ENCODE measurements around the gene REV3L. TPM values are rescaled to one million over a fixed set of nuclear protein-coding genes. Genes with fewer than 3 reads are reported as not detected.
A peak's percentile ranks its signal among the peaks of the same experiment; 100 is the strongest.
"Not testable (repeated sequence)": the region's sequence is repeated elsewhere in the genome, so short reads cannot be mapped to it uniquely, and the experiment has no call there.

The REV3L gene
- total RNA-seq, 2 donors from 2014 or later, result 17.4 to 19.3 TPM

- no peak for ATAC-seq (replicated peaks in 1 of 2)
- Mint-ChIP-seq H3K36me3 (ENCODE audit: insufficient read depth in 2 of 2) (no peaks in the 10 kb centered on the region), H3K27ac (peak overlapping the region; percentile 46), H3K27me3 (ENCODE audit: low read depth) (no peaks in the 10 kb centered on the region), H3K4me1 (ENCODE audit: low read depth) (no peaks in the 10 kb centered on the region), H3K9me3 (no peaks in the 10 kb centered on the region), H3K4me3 (no peak overlapping the region)
- DNase-seq, result no peak
Observed at GRCh38 chr6:111357705-111358104, 125.3 kb downstream of the REV3L start.

DNA sequence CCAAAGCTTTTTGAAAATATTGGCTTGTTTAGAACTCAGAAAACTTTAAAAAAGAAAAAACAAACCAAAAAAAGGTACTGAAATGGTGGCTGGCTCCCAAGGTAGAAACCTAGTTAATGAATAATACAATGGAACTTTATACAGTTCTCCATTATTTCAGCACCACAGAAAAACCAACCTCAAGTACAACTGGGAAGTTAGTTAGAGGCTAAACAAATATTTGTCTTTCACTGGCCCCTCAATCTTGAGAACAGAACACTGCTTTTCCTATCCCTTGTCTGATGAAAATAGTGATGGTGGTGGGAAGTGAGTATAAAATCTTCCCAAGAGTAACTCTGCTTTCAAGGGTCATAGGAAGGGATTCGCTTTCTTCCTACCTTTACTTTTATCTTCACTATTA, 126.5 kb downstream of the REV3L start:
- no peaks in the 10 kb centered on the region for H3K9me3 Mint-ChIP-seq
- DNase-seq, result no peak
- no peaks in the 10 kb centered on the region for H3K27me3 Mint-ChIP-seq (ENCODE audit: low read depth)
- no peak overlapping the region for H3K4me3 Mint-ChIP-seq
- no peak for ATAC-seq (replicated peaks in 1 of 2)
- no peaks in the 10 kb centered on the region for H3K4me1 Mint-ChIP-seq (ENCODE audit: low read depth)
- no peak overlapping the region for H3K27ac Mint-ChIP-seq
- peaks cover 0 to 2% of the 10 kb centered on the region in 2 donors for H3K36me3 Mint-ChIP-seq (ENCODE audit: insufficient read depth in 2 of 2)

DNA sequence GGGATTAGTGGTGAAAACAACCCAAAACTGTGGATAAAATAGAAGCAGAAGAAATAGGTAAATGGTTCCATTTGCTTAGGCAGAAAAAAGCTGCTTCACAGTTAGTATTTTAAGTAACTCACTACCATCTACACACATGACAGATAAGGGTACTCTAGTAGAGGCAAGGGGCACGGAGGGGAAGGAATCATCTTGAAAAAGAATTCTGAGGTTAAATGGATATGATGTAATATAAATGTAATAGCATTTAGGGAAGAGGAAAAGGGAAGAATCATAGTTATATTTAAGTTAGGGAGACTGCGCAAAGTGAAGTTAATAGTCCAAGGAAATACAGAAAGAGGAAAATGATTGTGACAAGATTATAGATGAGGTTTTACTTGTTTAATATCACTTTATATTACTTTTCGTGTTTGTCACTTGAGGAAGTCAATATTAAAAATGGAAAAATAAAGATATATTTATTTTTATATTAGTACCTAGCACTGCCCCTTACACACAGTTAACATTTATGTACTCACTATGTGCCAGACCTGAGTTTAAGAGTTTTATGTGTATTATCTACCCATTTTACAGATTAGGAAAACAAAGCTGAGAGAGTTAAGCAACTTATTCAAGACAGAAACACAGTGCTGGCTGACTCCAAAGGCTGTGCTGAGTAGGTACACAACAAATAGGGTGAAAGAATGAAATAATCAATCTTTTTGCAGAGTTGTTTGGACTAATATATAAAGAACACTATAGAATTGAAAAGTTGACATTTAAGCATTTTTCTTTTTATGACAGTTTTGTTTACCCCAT, 128.1 kb downstream of the REV3L start:
- Mint-ChIP-seq H3K9me3 (no peaks in the 10 kb centered on the region), H3K4me1 (ENCODE audit: low read depth) (no peaks in the 10 kb centered on the region), H3K4me3 (no peak overlapping the region), H3K27ac (no peak overlapping the region), H3K36me3 (ENCODE audit: insufficient read depth in 2 of 2) (peaks cover 0 to 2% of the 10 kb centered on the region in 2 donors), H3K27me3 (ENCODE audit: low read depth) (no peaks in the 10 kb centered on the region)
- ATAC-seq (replicated peaks in 1 of 2) (no peak), DNase-seq (no peak)

GRCh38 chr6:111353912-111354462, 129.0 kb downstream of the REV3L start:
- peaks cover 2% of the 10 kb centered on the region in 2 donors for H3K36me3 Mint-ChIP-seq (ENCODE audit: insufficient read depth in 2 of 2)
- ATAC-seq (replicated peaks in 1 of 2) (no peak), DNase-seq (no peak)
- H3K4me1 Mint-ChIP-seq (ENCODE audit: low read depth), result no peaks in the 10 kb centered on the region
- H3K4me3 Mint-ChIP-seq, result no peak overlapping the region
- no peaks in the 10 kb centered on the region for H3K27me3 Mint-ChIP-seq (ENCODE audit: low read depth)
- H3K27ac Mint-ChIP-seq, result no peak overlapping the region
- no peaks in the 10 kb centered on the region for H3K9me3 Mint-ChIP-seq

DNA sequence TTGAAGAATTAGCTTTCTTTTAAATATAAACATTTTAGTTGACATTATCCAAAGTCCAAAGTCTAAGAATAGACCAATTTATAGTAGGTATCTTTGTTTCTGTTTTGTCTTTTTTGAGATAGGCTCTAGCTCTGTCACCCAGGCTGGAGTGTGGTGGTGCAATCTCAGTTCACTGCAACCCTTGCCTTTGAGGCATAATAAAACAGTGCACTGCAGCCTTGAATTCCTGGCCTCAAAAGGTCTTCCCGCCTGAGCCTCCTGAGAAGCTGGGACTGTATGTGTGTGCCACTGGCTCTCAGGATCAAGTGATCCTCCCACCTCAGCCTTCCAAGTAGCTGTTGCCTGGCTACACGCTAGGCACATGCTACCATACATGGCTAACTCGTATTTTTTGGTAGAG, 135.4 kb downstream of the REV3L start:
- DNase-seq (no peak), ATAC-seq (replicated peaks in 1 of 2) (no peak)
- H3K27me3 Mint-ChIP-seq (ENCODE audit: low read depth), result no peaks in the 10 kb centered on the region
- H3K9me3 Mint-ChIP-seq, result no peaks in the 10 kb centered on the region
- peaks cover 2% of the 10 kb centered on the region in 2 donors for H3K36me3 Mint-ChIP-seq (ENCODE audit: insufficient read depth in 2 of 2)
- peaks cover 3% of the 10 kb centered on the region for H3K4me1 Mint-ChIP-seq (ENCODE audit: low read depth)
- H3K27ac Mint-ChIP-seq, result no peak overlapping the region
- H3K4me3 Mint-ChIP-seq, result no peak overlapping the region

- Mint-ChIP-seq H3K36me3 (ENCODE audit: insufficient read depth in 2 of 2) (peaks cover 0 to 14% of the 10 kb centered on the region in 2 donors), H3K27me3 (ENCODE audit: low read depth) (no peaks in the 10 kb centered on the region), H3K4me1 (ENCODE audit: low read depth) (peaks cover 23% of the 10 kb centered on the region), H3K4me3 (peak overlapping the region in 1 of 2 donors; percentile 14), H3K9me3 (no peaks in the 10 kb centered on the region), H3K27ac (peak overlapping the region; percentile 62)
- ATAC-seq (replicated peaks in 1 of 2), result peak in 1 of 2 donors; percentile 36
- DNase-seq, result no peak
Observed at GRCh38 chr6:111342913-111343312, 140.1 kb downstream of the REV3L start.

DNA sequence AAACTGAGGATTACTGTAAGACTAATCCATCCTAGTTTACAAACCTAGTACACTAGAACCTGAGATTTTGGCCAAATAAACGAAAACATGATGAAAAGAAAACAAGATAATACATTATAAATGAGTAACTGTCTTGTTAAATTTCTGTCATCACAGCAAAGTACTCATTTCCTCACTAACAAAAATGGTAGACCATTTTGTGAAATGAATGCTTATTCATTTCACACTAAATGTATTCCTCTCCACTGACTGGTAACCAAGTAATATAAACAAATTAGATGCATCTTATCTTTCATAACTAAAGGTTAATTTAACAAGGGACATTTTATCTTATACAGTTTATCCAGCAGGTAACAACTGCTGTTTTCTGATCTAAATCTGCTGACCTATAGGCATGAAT, 143.7 kb downstream of the REV3L start:
- ATAC-seq (replicated peaks in 1 of 2) (peak; percentile 69 to 73), DNase-seq (no peak)
- Mint-ChIP-seq H3K27ac (peak overlapping the region; percentile 88), H3K9me3 (no peaks in the 10 kb centered on the region), H3K36me3 (ENCODE audit: insufficient read depth in 2 of 2) (peaks cover 0 to 14% of the 10 kb centered on the region in 2 donors), H3K27me3 (ENCODE audit: low read depth) (no peaks in the 10 kb centered on the region), H3K4me1 (ENCODE audit: low read depth) (peaks cover 23% of the 10 kb centered on the region), H3K4me3 (peak overlapping the region; percentile 16 to 51)

- Mint-ChIP-seq H3K36me3 (ENCODE audit: insufficient read depth in 2 of 2) (peaks cover 0 to 14% of the 10 kb centered on the region in 2 donors), H3K27me3 (ENCODE audit: low read depth) (no peaks in the 10 kb centered on the region), H3K27ac (peak overlapping the region; percentile 88), H3K4me1 (ENCODE audit: low read depth) (peaks cover 23% of the 10 kb centered on the region), H3K4me3 (peak overlapping the region in 1 of 2 donors; percentile 51), H3K9me3 (no peaks in the 10 kb centered on the region)
- ATAC-seq (replicated peaks in 1 of 2), result peak; percentile 93 to 95
- peak in 1 of 2 donors; percentile 6 for DNase-seq
Observed at GRCh38 chr6:111338843-111339242, 144.2 kb downstream of the REV3L start.

GRCh38 chr6:111337829-111338236, 145.2 kb downstream of the REV3L start:
- no peaks in the 10 kb centered on the region for H3K9me3 Mint-ChIP-seq
- no peak overlapping the region for H3K4me3 Mint-ChIP-seq
- no peaks in the 10 kb centered on the region for H3K27me3 Mint-ChIP-seq (ENCODE audit: low read depth)
- no peak overlapping the region for H3K27ac Mint-ChIP-seq
- ATAC-seq (replicated peaks in 1 of 2), result no peak
- peaks cover 0 to 14% of the 10 kb centered on the region in 2 donors for H3K36me3 Mint-ChIP-seq (ENCODE audit: insufficient read depth in 2 of 2)
- peaks cover 22% of the 10 kb centered on the region for H3K4me1 Mint-ChIP-seq (ENCODE audit: low read depth)
- no peak for DNase-seq

- ATAC-seq (replicated peaks in 1 of 2), result peak in 1 of 2 donors; percentile 55
- Mint-ChIP-seq H3K4me1 (ENCODE audit: low read depth) (no peaks in the 10 kb centered on the region), H3K9me3 (no peaks in the 10 kb centered on the region), H3K27me3 (ENCODE audit: low read depth) (no peaks in the 10 kb centered on the region), H3K27ac (peak overlapping the region; percentile 4), H3K4me3 (no peak overlapping the region), H3K36me3 (ENCODE audit: insufficient read depth in 2 of 2) (peaks cover 2 to 4% of the 10 kb centered on the region in 2 donors)
- no peak for DNase-seq
Observed at GRCh38 chr6:111329882-111330633, 153.0 kb downstream of the REV3L start.

DNA sequence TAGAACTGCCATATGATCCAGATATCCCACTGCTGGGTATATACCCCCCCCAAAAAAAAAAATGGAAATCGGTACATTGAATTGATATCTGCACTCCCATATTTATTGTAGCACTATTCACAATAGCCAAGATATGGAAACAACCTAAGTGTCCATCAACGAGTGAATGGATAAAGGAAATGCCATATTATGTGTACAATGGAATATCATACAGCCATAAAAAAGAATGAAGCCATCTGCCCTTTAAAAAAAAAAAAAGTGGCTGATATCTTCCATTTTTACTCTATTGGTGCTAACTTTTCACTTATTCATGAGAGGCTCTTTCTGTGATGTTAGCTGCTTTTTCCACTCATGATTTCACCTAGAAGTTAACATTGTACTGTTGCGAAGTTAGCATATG, 156.5 kb downstream of the REV3L start:
- Mint-ChIP-seq H3K27ac (no peak overlapping the region), H3K36me3 (ENCODE audit: insufficient read depth in 2 of 2) (peaks cover 2 to 4% of the 10 kb centered on the region in 2 donors), H3K4me3 (no peak overlapping the region)

GRCh38 chr6:111322145-111322544, 160.9 kb downstream of the REV3L start:
- H3K36me3 Mint-ChIP-seq (ENCODE audit: insufficient read depth in 2 of 2), result peaks cover 2% of the 10 kb centered on the region in 2 donors
- H3K27ac Mint-ChIP-seq, result no peak overlapping the region
- H3K4me3 Mint-ChIP-seq, result no peak overlapping the region
- ATAC-seq (replicated peaks in 1 of 2) (no peak), DNase-seq (no peak)
- H3K27me3 Mint-ChIP-seq (ENCODE audit: low read depth), result no peaks in the 10 kb centered on the region
- no peaks in the 10 kb centered on the region for H3K9me3 Mint-ChIP-seq
- H3K4me1 Mint-ChIP-seq (ENCODE audit: low read depth), result no peaks in the 10 kb centered on the region

More for the DNA sequence above, 156.5 kb downstream of the REV3L start:
- ATAC-seq (replicated peaks in 1 of 2) (no peak), DNase-seq (no peak)
- Mint-ChIP-seq H3K9me3 (no peaks in the 10 kb centered on the region), H3K27me3 (ENCODE audit: low read depth) (no peaks in the 10 kb centered on the region), H3K4me1 (ENCODE audit: low read depth) (no peaks in the 10 kb centered on the region)

- H3K36me3 Mint-ChIP-seq (ENCODE audit: insufficient read depth in 2 of 2), result peaks cover 2 to 32% of the 10 kb centered on the region in 2 donors
- not testable (repeated sequence) for H3K27ac Mint-ChIP-seq; H3K9me3 Mint-ChIP-seq; H3K4me3 Mint-ChIP-seq; ATAC-seq (replicated peaks in 1 of 2); DNase-seq; H3K27me3 Mint-ChIP-seq (ENCODE audit: low read depth); H3K4me1 Mint-ChIP-seq (ENCODE audit: low read depth)
Observed at GRCh38 chr6:111307950-111308349, 175.1 kb downstream of the REV3L start.
